Choroid plexus epithelial cell (primary cell): ENCODE data around the gene PER3.
"Not testable (repeated sequence)": the region's sequence is repeated elsewhere in the genome, so short reads cannot be mapped to it uniquely, and the experiment has no call there.

Source experiments
- DNase-seq: peaks from one replicate; pipeline ENCODE4 v3.0.0-alpha.2; 2010; ENCODE audit warnings: low read depth
- H3K4me3 ChIP-seq: 2 replicates; pipeline ENCODE4 v1.5.1; 2011; ENCODE audit warnings: low read depth, mild to moderate bottlenecking, control low read depth, low read length, moderate library complexity
- TF ChIP-seq, protein P1 (sequence below): conservative IDR thresholded peaks from 2 replicates; pipeline ENCODE4 v1.5.1; 2011; ENCODE audit warnings: low read depth, mild to moderate bottlenecking, control low read depth, inconsistent platforms, low read length, moderate library complexity

PER3 gene

DNA sequence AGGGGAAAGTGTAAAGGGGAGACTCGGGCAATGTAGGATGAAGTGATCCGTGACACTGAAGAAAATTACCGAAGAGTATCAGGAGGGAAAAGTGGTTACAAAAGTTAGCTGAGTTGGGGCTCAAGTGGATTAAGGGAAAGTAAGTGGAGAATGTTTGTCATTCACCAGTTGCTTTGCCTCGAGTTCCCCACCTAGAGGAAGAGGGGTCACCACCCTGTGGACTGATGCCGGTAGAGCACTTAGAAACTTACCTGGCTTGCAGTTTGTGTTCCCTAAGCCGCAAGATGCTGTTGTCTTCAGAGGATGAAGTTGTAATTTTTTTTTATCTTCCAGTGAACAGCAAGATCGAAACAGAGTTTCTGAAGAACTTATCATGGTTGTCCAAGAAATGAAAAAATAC, 1.0 kb downstream of the PER3 start:
- DNase-seq = no peak
- TF ChIP-seq, protein P1, sequence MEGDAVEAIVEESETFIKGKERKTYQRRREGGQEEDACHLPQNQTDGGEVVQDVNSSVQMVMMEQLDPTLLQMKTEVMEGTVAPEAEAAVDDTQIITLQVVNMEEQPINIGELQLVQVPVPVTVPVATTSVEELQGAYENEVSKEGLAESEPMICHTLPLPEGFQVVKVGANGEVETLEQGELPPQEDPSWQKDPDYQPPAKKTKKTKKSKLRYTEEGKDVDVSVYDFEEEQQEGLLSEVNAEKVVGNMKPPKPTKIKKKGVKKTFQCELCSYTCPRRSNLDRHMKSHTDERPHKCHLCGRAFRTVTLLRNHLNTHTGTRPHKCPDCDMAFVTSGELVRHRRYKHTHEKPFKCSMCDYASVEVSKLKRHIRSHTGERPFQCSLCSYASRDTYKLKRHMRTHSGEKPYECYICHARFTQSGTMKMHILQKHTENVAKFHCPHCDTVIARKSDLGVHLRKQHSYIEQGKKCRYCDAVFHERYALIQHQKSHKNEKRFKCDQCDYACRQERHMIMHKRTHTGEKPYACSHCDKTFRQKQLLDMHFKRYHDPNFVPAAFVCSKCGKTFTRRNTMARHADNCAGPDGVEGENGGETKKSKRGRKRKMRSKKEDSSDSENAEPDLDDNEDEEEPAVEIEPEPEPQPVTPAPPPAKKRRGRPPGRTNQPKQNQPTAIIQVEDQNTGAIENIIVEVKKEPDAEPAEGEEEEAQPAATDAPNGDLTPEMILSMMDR = no peak
- no peak overlapping the region for H3K4me3 ChIP-seq

DNA sequence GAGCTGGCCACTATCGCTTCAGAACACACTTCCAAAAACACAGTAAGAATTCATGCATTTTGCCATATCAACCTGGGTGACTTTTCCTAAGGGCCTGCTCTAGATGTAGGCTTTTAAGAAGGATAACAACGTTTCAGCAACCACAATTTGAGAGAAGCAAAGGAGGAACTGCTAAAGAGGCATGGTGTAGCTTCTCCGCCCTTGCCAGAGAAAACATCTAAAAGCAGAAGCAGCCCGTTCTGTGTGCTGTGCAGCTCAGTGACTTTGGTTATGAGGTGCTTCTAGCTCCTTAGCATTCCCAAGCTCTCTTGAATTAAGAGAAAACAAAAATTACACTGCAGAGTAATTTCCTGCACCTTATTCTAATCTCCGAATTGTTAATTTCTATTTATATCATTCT, 2.7 kb downstream of the PER3 start:
- no peak overlapping the region for H3K4me3 ChIP-seq
- TF ChIP-seq, protein P1 = no peak
- DNase-seq = no peak

DNA sequence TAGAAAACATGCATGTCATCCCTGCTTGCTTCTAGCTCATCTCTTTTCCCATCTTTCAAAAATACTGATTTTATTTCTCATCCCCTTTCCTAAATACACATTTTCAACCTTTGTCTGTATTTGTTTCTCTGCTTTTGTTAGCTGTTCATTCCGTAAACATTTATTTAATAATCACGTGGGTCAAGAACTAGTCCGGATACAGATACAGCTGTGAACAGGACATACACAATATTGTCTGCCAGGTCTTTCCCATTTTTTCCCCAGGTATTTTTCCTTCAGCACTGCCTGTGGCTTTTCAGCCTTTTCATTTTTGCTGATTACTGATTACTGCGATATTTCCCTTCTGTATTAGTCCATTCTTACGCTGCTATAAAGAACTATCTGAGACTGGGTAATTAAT, 5.7 kb downstream of the PER3 start:
- TF ChIP-seq, protein P1 = no peak
- no peak for DNase-seq
- H3K4me3 ChIP-seq = no peak overlapping the region

DNA sequence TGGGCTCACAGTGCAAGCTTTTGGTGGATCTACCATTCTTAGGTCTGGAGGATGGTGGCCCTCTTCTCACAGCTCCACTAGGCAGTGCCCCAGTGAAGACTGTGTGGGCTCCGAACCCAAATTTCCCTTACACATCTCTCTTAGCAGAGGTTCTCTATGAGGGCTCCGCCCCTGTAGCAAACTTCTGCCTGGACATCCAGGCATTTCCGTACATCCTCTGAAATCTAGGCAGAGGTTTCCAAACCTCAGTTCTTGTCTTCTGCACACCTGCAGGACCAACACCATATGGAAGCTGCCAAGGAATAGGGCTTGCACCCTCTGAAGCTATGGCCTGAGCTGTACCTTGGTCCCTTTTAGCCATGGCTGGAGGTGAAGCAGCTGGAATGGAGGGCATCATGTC, 6.9 kb downstream of the PER3 start:
- not testable (repeated sequence) for DNase-seq, H3K4me3 ChIP-seq

DNA sequence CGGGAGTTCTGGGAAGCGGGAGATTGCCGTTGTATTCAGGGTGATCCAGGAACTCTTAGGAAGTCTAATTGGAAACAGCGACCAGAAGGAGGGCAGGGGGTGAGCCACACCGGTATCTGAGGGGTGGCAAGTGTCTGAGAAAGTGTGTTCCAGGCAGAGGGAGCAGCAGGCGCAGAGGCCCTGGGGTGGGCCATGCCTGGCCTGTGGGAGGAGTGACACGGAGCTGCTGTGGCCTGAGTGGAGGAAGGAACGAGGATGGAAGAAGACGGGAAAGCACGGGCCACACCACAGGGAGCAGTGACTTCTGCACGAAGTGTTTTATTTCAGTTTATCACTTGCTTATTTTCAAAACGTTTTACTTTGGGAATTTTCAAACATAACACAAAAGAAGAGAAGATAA, 11.3 kb downstream of the PER3 start:
- H3K4me3 ChIP-seq = peak overlapping the region; percentile 11
- peak; percentile 12 for DNase-seq
- TF ChIP-seq, protein P1 = no peak

DNA sequence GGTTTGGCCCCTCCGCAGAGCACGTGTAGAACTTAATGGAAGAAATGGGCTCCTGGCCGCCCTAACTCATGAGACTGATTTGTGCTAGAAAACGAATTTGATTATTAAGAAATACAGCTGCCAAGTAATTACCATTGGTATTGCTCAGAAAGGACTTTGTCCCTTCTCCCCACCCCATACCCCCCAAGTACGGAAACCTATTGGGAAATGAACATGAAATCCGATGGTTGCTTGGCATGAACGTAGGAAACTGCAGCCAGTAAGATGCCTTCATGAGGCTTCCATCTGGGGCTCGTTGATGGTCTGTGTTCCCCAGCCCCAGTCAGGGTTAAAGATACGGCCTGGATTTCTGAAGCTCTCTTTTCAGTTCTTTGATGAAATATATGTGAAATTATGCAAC, 21.4 kb downstream of the PER3 start:
- H3K4me3 ChIP-seq = no peak overlapping the region
- no peak for DNase-seq
- TF ChIP-seq, protein P1 = no peak

DNA sequence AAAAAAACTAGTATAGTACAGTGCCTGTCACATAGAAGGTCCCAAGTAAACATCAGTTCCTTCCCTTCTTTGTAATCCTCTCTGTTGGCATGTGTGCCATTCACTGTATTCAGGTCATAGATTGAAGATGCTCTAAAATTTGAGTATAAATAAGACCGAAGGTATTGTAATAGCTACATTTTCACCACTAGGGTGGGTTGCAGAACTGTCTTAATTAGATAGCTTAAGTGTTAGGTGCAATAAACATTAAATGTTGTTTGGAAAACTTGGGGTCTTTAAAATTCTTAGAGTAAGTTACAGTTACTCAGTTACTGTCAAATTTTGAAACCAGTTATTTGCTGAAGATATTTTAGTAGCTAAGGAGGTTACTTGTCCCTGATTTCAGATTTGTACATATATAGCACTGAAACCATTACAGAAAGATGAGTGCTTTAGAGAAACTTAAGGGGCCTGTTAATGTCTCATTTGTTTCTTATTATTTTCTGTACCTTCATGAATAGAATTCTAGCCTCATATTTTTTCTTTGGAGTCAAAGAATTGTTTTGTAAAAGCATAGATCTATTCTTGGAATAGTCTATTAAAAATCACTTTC, 24.3 kb downstream of the PER3 start:
- DNase-seq = peak; percentile 72
- TF ChIP-seq, protein P1 = peak; percentile 57
- no peak overlapping the region for H3K4me3 ChIP-seq
